Activated gamma-delta T cell treated with anti-CD3 and anti-CD28 coated beads, Interleukin-2, amount 50 U/mL, for 16 hours (primary cell): ENCODE data around the gene PSMC3IP.
A peak's percentile ranks its signal among the peaks of the same experiment; 100 is the strongest.

Experiments
- DNase-seq: peaks from one replicate; pipeline ENCODE4 v3.0.0-alpha.2; 2020; ENCODE audit warnings: low read depth

Gene PSMC3IP

GRCh38 chr17:42538482-42538881, 39.0 kb downstream of the PSMC3IP start:
- no peak for DNase-seq

- DNase-seq = no peak
Measured at GRCh38 chr17:42537826-42538451, 39.6 kb downstream of the PSMC3IP start.

- no peak for DNase-seq
Measured at GRCh38 chr17:42537156-42537805, 40.2 kb downstream of the PSMC3IP start.

GRCh38 chr17:42536372-42537155, 41.0 kb downstream of the PSMC3IP start:
- peak; percentile 48 for DNase-seq

GRCh38 chr17:42536048-42536371, 41.5 kb downstream of the PSMC3IP start, which contains the start of gene NAGLU:
Gene NAGLU, plus strand, starts transcription at chr17:42536241. Its CDS starts 32 bp downstream, at chr17:42536273.
- DNase-seq = peak; percentile 74

GRCh38 chr17:42535155-42536047, 42.1 kb downstream of the PSMC3IP start:
- no peak for DNase-seq

GRCh38 chr17:42531455-42532354, 45.8 kb downstream of the PSMC3IP start:
- DNase-seq = peak; percentile 20

GRCh38 chr17:42530952-42531454, 46.5 kb downstream of the PSMC3IP start:
- no peak for DNase-seq

GRCh38 chr17:42529061-42529460, 48.5 kb downstream of the PSMC3IP start:
- DNase-seq = no peak

GRCh38 chr17:42527932-42528331, 49.6 kb downstream of the PSMC3IP start:
- DNase-seq = no peak

GRCh38 chr17:42526031-42526444, 51.5 kb downstream of the PSMC3IP start:
- no peak for DNase-seq

- no peak for DNase-seq
Measured at GRCh38 chr17:42525221-42525620, 52.3 kb downstream of the PSMC3IP start.

- DNase-seq = no peak
Measured at GRCh38 chr17:42522798-42523278, 54.7 kb downstream of the PSMC3IP start.
